A549 (cell line): ENCODE measurements around the gene THAP7. TPM values are rescaled to one million over a fixed set of nuclear protein-coding genes. Genes with fewer than 3 reads are reported as not detected.
"Not testable (repeated sequence)": the region's sequence is repeated elsewhere in the genome, so short reads cannot be mapped to it uniquely, and the experiment has no call there.

Experiments
- ATAC-seq, 2 experiments: fragments of 200-7000 bp in 1 of 2; fragments of >200 bp in 1 of 2; cut with Nextera tagmentation in 1 of 2; cut with Tn5 transposase in 1 of 2; 3 replicates each; pipeline versions ENCODE4 v1.8.0 to v1.9.1; 2018 to 2020; ENCODE audit warnings: mild to moderate bottlenecking in 1 of 2, moderate library complexity in 1 of 2
- CTCF ChIA-PET: fragments of 300-600 bp; sonication (Branson Sonifier 250); formaldehyde crosslinking; extraction: SDS; loops from one replicate; lab custom pipeline; 2021; ENCODE audit warnings: antibody characterized with exemption, inconsistent platforms; lab: Yijun Ruan, JAX
- POLR2A ChIA-PET: fragments of 350-600 bp; formaldehyde crosslinking; extraction: SDS; loops from one replicate; lab custom pipeline; 2021; ENCODE audit warnings: antibody characterized with exemption, inconsistent platforms; lab: Yijun Ruan, JAX
- DNase-seq, 2 experiments: peaks; one replicate each; pipeline versions ENCODE4 v3.0.0 to v3.0.0-alpha.2; 2011 to 2016; ENCODE audit warnings: low read depth in 1 of 2, low spot score in 1 of 2
- FAIRE-seq: peaks from 2 replicates; lab custom pipeline; 2011; peaks lifted over from hg19 to GRCh38; lab: Jason Lieb, UNC
- H3K27ac ChIP-seq, 2 experiments: fragments of >200 bp; sonication (Bioruptor Twin); formaldehyde crosslinking; 3 replicates each; pipeline ENCODE4 v1.5.1; 2016 to 2017
- H3K4me1 ChIP-seq: fragments of >200 bp; sonication (Bioruptor Twin); formaldehyde crosslinking; 3 replicates; pipeline ENCODE4 v1.6.1; 2016
- H3K4me2 ChIP-seq: fragments of >200 bp; sonication (Bioruptor Twin); formaldehyde crosslinking; 3 replicates; pipeline ENCODE4 v1.6.1; 2016
- H3K4me3 ChIP-seq: fragments of >200 bp; sonication (Bioruptor Twin); formaldehyde crosslinking; 3 replicates; pipeline ENCODE4 v1.5.1; 2016
- H3K9me3 ChIP-seq: fragments of >200 bp; sonication (Bioruptor Twin); formaldehyde crosslinking; 3 replicates; pipeline ENCODE4 v1.6.1; 2016
- BHLHE40 ChIP-seq: IDR thresholded peaks from 2 replicates; pipeline ENCODE4 v1.6.1; 2012; ENCODE audit warnings: low read depth, low read length, inconsistent platforms
- CHD4 ChIP-seq: fragments of 200-600 bp; sonication (generic); IDR thresholded peaks from 2 replicates; pipeline ENCODE4 v1.6.1; 2016; ENCODE audit warnings: antibody characterized with exemption, mild to moderate bottlenecking, borderline replicate concordance
- EHF ChIP-seq: fragments of 250-450 bp; sonication (Bioruptor Pico); IDR thresholded peaks from 2 replicates; pipeline ENCODE4 v1.5.0; 2020; ENCODE audit warnings: mild to moderate bottlenecking
- EHMT2 ChIP-seq: fragments of 200-600 bp; sonication (generic); IDR thresholded peaks from 2 replicates; pipeline ENCODE4 v1.6.1; 2016; ENCODE audit warnings: antibody characterized with exemption, low read depth, mild to moderate bottlenecking, moderate library complexity
- FOSB ChIP-seq: fragments of 250-450 bp; sonication (Bioruptor Pico); IDR thresholded peaks from 2 replicates; pipeline ENCODE4 v1.5.0; 2020; ENCODE audit warnings: mild to moderate bottlenecking, moderate library complexity
- FOSL2 ChIP-seq, 2 experiments: fragments of 450-650 bp in 1 of 2; fragments of >200 bp in 1 of 2; sonication (Bioruptor Twin) in 1 of 2; formaldehyde crosslinking; IDR thresholded peaks; 2 replicates each; pipeline versions ENCODE4 v1.5.0 to v1.6.1; 2016 to 2020; ENCODE audit warnings: mild to moderate bottlenecking in 1 of 2, moderate library complexity in 1 of 2
- HEYL ChIP-seq: fragments of 250-450 bp; sonication (Bioruptor Pico); IDR thresholded peaks from 2 replicates; pipeline ENCODE4 v1.8.0; 2021; ENCODE audit warnings: mild to moderate bottlenecking, moderate library complexity
- HOXB13 ChIP-seq: fragments of 250-450 bp; sonication (Bioruptor Pico); IDR thresholded peaks from 2 replicates; pipeline ENCODE4 v1.5.0; 2020; ENCODE audit warnings: low read depth, mild to moderate bottlenecking, moderate library complexity
- HOXB5 ChIP-seq: fragments of 250-450 bp; sonication (Bioruptor Pico); IDR thresholded peaks from 2 replicates; pipeline ENCODE4 v1.5.0; 2020; ENCODE audit warnings: mild to moderate bottlenecking, moderate library complexity
- MAZ ChIP-seq: fragments of 150-350 bp; IDR thresholded peaks from 2 replicates; pipeline ENCODE4 v1.6.1; 2014; ENCODE audit warnings: antibody characterized with exemption, low read depth, low read length, borderline replicate concordance
- PHF8 ChIP-seq: fragments of 200-600 bp; sonication (generic); IDR thresholded peaks from 2 replicates; pipeline ENCODE4 v1.6.1; 2016; ENCODE audit warnings: low read depth, mild to moderate bottlenecking, antibody characterized with exemption, moderate library complexity, borderline replicate concordance
- POLR2AphosphoS2 ChIP-seq: conservative IDR thresholded peaks from 2 replicates; pipeline ENCODE4 v1.6.1; 2012; ENCODE audit warnings: low read length, improper control_type of control experiment, inconsistent platforms
- RARB ChIP-seq: fragments of 250-450 bp; sonication (Bioruptor Pico); IDR thresholded peaks from 2 replicates; pipeline ENCODE4 v1.8.0; 2021; ENCODE audit warnings: mild to moderate bottlenecking, moderate library complexity
- RCOR1 ChIP-seq: fragments of 150-350 bp; IDR thresholded peaks from 2 replicates; pipeline ENCODE4 v1.6.1; 2014; ENCODE audit warnings: antibody characterized with exemption, low read length, low read depth
- SREBF2 ChIP-seq: fragments of 450-650 bp; IDR thresholded peaks from 2 replicates; pipeline ENCODE4 v1.6.1; 2014; ENCODE audit warnings: mild to moderate bottlenecking, moderate library complexity
- TFCP2L1 ChIP-seq: fragments of 250-450 bp; sonication (Bioruptor Pico); IDR thresholded peaks from 2 replicates; pipeline ENCODE4 v1.5.0; 2021; ENCODE audit warnings: mild to moderate bottlenecking
- ZNF302 ChIP-seq: fragments of 250-450 bp; sonication (Bioruptor Pico); IDR thresholded peaks from 2 replicates; pipeline ENCODE4 v1.9.0; 2021; ENCODE audit warnings: inconsistent platforms, mild to moderate bottlenecking, moderate library complexity
- WGBS: methylation state at CpG from one replicate; pipeline ENCODE4 v1.1.6; 2017; ENCODE audit errors: missing lambda C conversion rate; 5-methylcytosine and 5-hydroxymethylcytosine counted together
- polyA plus RNA-seq, 4 experiments: library from polyadenylated mRNA; depleted of rRNA in 3 of 4; stranded (reverse); fragments of >200 nt; fragmentation: RNase III in 1 of 4; extraction: RNeasy Plus Mini Kit Qiagen cat#74134 plus additional on column Dnase treatment in 1 of 4; gene quantifications; 2 replicates in 3 of 4; 3 replicates in 1 of 4; pipeline ENCODE4 v1.2.3, GENCODE V29; 2011 to 2017
- TF ChIP-seq, protein P1 (sequence below): fragments of 200-600 bp; sonication (generic); IDR thresholded peaks from 2 replicates; pipeline ENCODE4 v1.6.1; 2016; ENCODE audit warnings: antibody characterized with exemption, mild to moderate bottlenecking, moderate library complexity
- TF ChIP-seq, protein P2 (sequence below): IDR thresholded peaks from 2 replicates; pipeline ENCODE4 v1.6.1; 2012
- TF ChIP-seq, protein P3 (sequence below): fragments of >200 bp; sonication (Bioruptor Twin); formaldehyde crosslinking; IDR thresholded peaks from 3 replicates; pipeline ENCODE4 v1.6.1; 2016

The THAP7 gene
- polyA plus RNA-seq, 2 of the 4 experiments (the other 2 are of a cell fraction): 15.9 to 22.7 TPM

DNA sequence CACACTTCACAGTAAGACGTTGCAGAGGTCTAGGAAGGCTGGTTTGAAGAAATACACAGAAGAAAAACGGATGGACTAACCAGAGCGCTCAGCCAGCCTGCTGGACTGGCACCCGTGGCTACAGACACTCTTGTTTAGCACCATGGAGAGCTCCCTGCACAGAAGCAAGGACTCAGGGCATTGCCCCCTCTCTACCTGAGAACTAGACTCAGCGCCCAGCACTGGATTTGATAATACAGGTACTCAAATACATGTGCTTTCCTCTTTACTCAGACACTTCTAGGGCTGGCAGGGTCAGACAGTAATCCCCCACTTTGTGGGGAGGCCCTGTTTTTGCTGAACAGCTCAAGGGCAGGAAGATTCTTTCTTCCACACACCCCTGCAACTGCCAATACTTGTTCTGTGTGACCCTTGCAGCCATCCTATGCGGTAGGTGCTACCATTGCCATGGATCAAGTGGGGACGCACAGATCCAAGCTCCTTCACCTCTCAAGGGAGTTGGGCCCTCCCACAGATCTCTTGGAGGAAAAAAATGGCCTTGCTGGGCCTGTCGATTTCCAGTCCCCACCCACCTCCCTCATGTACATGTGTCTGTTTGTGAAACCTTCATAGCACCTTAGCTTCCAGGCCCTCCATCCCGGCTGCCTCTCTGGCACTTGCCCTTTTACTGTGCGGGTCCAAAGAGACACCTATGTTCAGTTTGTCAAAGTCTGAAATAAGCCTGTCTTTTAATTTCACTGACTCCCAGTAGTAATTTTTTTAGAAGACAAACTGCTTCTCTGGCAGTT lies 7.9 kb upstream of the THAP7 start:
- Histone ChIP-seq H3K27ac (no peak overlapping the region), H3K9me3 (no peaks in the 10 kb centered on the region), H3K4me3 (no peak overlapping the region), H3K4me1 (peaks cover 10% of the 10 kb centered on the region), H3K4me2 (no peak overlapping the region)
- 64% methylated on average over 10 of the region's 10 CpGs for WGBS
- ChIA-PET POLR2A (no interaction called here), CTCF (interaction anchor here (0.6 to 1.2 kb wide), 2 partner anchors 124 to 861 kb away, joined by 3 to 4 read pairs; no protein-coding TSS in a partner anchor)
- peak in 1 of 2 experiments; percentile 36; a peak in 2 of 6 replicates for ATAC-seq
- FAIRE-seq: no peak
- TF ChIP-seq RARB (CRISPR knock-in tag) (no peak), FOSB (no peak), HOXB13 (CRISPR knock-in tag) (no peak), BHLHE40 (no peak), POLR2AphosphoS2 (no peak)
- TF ChIP-seq, protein P1, sequence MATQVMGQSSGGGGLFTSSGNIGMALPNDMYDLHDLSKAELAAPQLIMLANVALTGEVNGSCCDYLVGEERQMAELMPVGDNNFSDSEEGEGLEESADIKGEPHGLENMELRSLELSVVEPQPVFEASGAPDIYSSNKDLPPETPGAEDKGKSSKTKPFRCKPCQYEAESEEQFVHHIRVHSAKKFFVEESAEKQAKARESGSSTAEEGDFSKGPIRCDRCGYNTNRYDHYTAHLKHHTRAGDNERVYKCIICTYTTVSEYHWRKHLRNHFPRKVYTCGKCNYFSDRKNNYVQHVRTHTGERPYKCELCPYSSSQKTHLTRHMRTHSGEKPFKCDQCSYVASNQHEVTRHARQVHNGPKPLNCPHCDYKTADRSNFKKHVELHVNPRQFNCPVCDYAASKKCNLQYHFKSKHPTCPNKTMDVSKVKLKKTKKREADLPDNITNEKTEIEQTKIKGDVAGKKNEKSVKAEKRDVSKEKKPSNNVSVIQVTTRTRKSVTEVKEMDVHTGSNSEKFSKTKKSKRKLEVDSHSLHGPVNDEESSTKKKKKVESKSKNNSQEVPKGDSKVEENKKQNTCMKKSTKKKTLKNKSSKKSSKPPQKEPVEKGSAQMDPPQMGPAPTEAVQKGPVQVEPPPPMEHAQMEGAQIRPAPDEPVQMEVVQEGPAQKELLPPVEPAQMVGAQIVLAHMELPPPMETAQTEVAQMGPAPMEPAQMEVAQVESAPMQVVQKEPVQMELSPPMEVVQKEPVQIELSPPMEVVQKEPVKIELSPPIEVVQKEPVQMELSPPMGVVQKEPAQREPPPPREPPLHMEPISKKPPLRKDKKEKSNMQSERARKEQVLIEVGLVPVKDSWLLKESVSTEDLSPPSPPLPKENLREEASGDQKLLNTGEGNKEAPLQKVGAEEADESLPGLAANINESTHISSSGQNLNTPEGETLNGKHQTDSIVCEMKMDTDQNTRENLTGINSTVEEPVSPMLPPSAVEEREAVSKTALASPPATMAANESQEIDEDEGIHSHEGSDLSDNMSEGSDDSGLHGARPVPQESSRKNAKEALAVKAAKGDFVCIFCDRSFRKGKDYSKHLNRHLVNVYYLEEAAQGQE: peak; percentile 85
- peak in 1 of 2 experiments; percentile 22 for DNase-seq

DNA sequence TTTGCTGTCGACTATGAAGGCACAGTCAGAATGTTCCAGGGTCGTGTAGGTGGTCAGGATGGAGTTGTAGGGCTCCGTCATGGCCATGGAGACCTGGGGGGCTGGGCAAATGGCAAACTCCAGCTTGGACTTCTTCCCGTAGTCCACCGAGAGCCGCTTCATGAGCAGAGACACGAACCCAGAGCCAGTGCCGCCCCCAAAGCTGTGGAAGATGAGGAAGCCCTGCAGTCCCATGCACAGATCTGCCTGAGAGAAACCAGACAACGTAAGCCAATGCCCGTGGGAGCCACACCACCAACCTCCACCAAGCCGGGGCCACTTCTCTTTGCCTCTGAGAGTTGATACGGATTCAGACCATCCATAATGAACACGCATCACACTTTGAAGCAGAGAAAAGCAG lies 7.3 kb upstream of the THAP7 start:
- H3K4me3 ChIP-seq, H3K9me3 ChIP-seq, DNase-seq, H3K27ac ChIP-seq, FAIRE-seq, POLR2A ChIA-PET, H3K4me1 ChIP-seq, H3K4me2 ChIP-seq, ATAC-seq: not testable (repeated sequence)
- WGBS: 70% methylated on average over 13 of the region's 13 CpGs
- CTCF ChIA-PET: interaction anchor here (0.6 kb wide), 1 partner anchor 862 kb away, joined by 3 read pairs; no protein-coding TSS in a partner anchor

DNA sequence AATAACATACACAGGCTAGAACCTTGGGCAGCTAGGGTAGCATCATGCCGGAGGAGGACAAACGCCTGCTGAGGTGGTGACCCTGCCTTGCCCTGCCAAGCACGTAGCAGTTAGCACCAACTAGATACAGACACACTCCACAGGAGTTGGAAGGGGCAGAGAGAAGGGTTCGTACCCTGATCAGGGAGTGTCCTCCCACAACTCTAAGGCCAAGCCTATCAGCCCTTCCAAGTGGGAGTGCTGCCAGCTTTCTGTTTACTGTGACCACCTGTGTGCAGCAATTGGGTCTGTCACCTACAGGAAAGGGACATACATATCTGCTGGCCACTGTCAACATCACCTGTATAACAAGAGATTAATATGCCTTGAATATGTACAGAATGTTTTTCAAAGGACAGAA lies 1.9 kb upstream of the THAP7 start:
- ChIA-PET POLR2A (interaction anchor here (1.6 kb wide), 1 partner anchor 98 kb away, joined by 3 read pairs; no protein-coding TSS in a partner anchor), CTCF (interaction anchor here (1.1 to 2.1 kb wide), 3 partner anchors 13 to 118 kb away, joined by 3 to 6 read pairs (median 4); no protein-coding TSS in a partner anchor)
- Histone ChIP-seq H3K27ac (no peak overlapping the region), H3K4me2 (peak overlapping the region; percentile 75), H3K4me3 (no peak overlapping the region), H3K9me3 (no peaks in the 10 kb centered on the region), H3K4me1 (peaks cover 16% of the 10 kb centered on the region; the same call in 2 of the 3 replicates)
- WGBS: 83% methylated on average over 4 of the region's 4 CpGs
- FAIRE-seq (no peak), DNase-seq (no peak), ATAC-seq (no peak)
- TF ChIP-seq, protein P2, sequence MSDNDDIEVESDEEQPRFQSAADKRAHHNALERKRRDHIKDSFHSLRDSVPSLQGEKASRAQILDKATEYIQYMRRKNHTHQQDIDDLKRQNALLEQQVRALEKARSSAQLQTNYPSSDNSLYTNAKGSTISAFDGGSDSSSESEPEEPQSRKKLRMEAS: no peak
- no peak for TF ChIP-seq EHMT2
- TF ChIP-seq MAZ: no peak
- no peak for TF ChIP-seq HEYL
- TF ChIP-seq HOXB13 (CRISPR knock-in tag): no peak
- TF ChIP-seq, protein P1: no peak
- TF ChIP-seq FOSL2 (IDR thresholded peaks at IDR 0.05): no peak
- TF ChIP-seq FOSL2 (CRISPR knock-in tag; IDR thresholded peaks at IDR 0.05): no peak
- no peak for TF ChIP-seq RARB (CRISPR knock-in tag)
- TF ChIP-seq CHD4: no peak
- no peak for TF ChIP-seq PHF8
- TF ChIP-seq EHF (CRISPR knock-in tag): no peak
- TF ChIP-seq, protein P3, sequence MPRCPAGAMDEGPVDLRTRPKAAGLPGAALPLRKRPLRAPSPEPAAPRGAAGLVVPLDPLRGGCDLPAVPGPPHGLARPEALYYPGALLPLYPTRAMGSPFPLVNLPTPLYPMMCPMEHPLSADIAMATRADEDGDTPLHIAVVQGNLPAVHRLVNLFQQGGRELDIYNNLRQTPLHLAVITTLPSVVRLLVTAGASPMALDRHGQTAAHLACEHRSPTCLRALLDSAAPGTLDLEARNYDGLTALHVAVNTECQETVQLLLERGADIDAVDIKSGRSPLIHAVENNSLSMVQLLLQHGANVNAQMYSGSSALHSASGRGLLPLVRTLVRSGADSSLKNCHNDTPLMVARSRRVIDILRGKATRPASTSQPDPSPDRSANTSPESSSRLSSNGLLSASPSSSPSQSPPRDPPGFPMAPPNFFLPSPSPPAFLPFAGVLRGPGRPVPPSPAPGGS: no peak
- TF ChIP-seq RCOR1: no peak
- no peak for TF ChIP-seq ZNF302 (CRISPR knock-in tag)
- no peak for TF ChIP-seq SREBF2
- TF ChIP-seq HOXB5 (CRISPR knock-in tag): no peak
- TF ChIP-seq TFCP2L1 (CRISPR knock-in tag): no peak
